Mesendoderm (in vitro differentiated cells): ENCODE data around the gene PKD1L1.
"Not testable (repeated sequence)": the region's sequence is repeated elsewhere in the genome, so short reads cannot be mapped to it uniquely, and the experiment has no call there.

Experiments used
- DNase-seq: peaks from one replicate; pipeline ENCODE4 v3.0.0; 2013
- H2AK5ac ChIP-seq: 2 replicates; pipeline ENCODE4 v1.6.1; 2013; ENCODE audit warnings: low read length, inconsistent platforms
- H2BK120ac ChIP-seq: 2 replicates; pipeline ENCODE4 v1.6.1; 2013; ENCODE audit warnings: low read depth, mild to moderate bottlenecking, low read length, moderate library complexity, mixed read lengths
- H2BK15ac ChIP-seq: replicated peaks from 2 replicates; pipeline ENCODE4 v1.6.1; 2013; ENCODE audit warnings: low read depth, mild to moderate bottlenecking, moderate library complexity
- H2BK5ac ChIP-seq: 2 replicates; pipeline ENCODE4 v1.6.1; 2013; ENCODE audit warnings: low read length, inconsistent platforms
- H3K18ac ChIP-seq: 2 replicates; pipeline ENCODE4 v1.6.1; 2013; ENCODE audit warnings: mild to moderate bottlenecking, low read length, mixed read lengths
- H3K23ac ChIP-seq: one replicate; pipeline ENCODE4 v1.6.1; 2013; ENCODE audit warnings: low read length
- H3K27ac ChIP-seq: 2 replicates; pipeline ENCODE4 v1.5.1; 2013; ENCODE audit warnings: low read depth, mild to moderate bottlenecking, inconsistent platforms, low read length, moderate library complexity
- H3K27me3 ChIP-seq: 2 replicates; pipeline ENCODE4 v1.6.1; 2013; ENCODE audit warnings: low read length, control low read depth, mild to moderate bottlenecking, inconsistent platforms; ENCODE audit not compliant: insufficient read depth, poor library complexity
- H3K36me3 ChIP-seq: 2 replicates; pipeline ENCODE4 v1.6.1; 2013; ENCODE audit warnings: low read length, inconsistent platforms; ENCODE audit not compliant: control insufficient read depth, insufficient read depth
- H3K4ac ChIP-seq: one replicate; pipeline ENCODE4 v1.6.1; 2013; ENCODE audit warnings: low read depth, mild to moderate bottlenecking, low read length, moderate library complexity
- H3K4me1 ChIP-seq: 2 replicates; pipeline ENCODE4 v1.6.1; 2013; ENCODE audit warnings: low read depth, low read length, inconsistent platforms; ENCODE audit not compliant: control insufficient read depth
- H3K4me2 ChIP-seq: 2 replicates; pipeline ENCODE4 v1.6.1; 2013; ENCODE audit warnings: low read length
- H3K4me3 ChIP-seq: 2 replicates; pipeline ENCODE4 v1.5.1; 2013; ENCODE audit warnings: mild to moderate bottlenecking, low read length
- H3K56ac ChIP-seq: one replicate; pipeline ENCODE4 v1.6.1; 2013; ENCODE audit warnings: low read length
- H3K79me1 ChIP-seq: 2 replicates; pipeline ENCODE4 v1.6.1; 2013; ENCODE audit warnings: low read length, inconsistent platforms
- H3K79me2 ChIP-seq: 2 replicates; pipeline ENCODE4 v1.6.1; 2013; ENCODE audit warnings: mild to moderate bottlenecking, low read length; ENCODE audit not compliant: control insufficient read depth, insufficient read depth
- H3K9ac ChIP-seq: 2 replicates; pipeline ENCODE4 v1.6.1; 2013; ENCODE audit warnings: low read length, inconsistent platforms
- H4K5ac ChIP-seq: one replicate; pipeline ENCODE4 v1.6.1; 2013; ENCODE audit warnings: low read length
- H4K8ac ChIP-seq: one replicate; pipeline ENCODE4 v1.6.1; 2013; ENCODE audit warnings: low read depth, mild to moderate bottlenecking, control low read depth, low read length, moderate library complexity
- WGBS: extraction: QIAGEN DNeasy Blood & Tissue Kit; methylation state at CpG from one replicate; pipeline ENCODE4 v1.1.7; 2013; ENCODE audit warnings: low lambda C conversion rate, missing lambda C conversion rate; ENCODE audit not compliant: insufficient coverage; ENCODE audit errors: extremely low coverage; 5-methylcytosine and 5-hydroxymethylcytosine counted together

PKD1L1 gene

DNA sequence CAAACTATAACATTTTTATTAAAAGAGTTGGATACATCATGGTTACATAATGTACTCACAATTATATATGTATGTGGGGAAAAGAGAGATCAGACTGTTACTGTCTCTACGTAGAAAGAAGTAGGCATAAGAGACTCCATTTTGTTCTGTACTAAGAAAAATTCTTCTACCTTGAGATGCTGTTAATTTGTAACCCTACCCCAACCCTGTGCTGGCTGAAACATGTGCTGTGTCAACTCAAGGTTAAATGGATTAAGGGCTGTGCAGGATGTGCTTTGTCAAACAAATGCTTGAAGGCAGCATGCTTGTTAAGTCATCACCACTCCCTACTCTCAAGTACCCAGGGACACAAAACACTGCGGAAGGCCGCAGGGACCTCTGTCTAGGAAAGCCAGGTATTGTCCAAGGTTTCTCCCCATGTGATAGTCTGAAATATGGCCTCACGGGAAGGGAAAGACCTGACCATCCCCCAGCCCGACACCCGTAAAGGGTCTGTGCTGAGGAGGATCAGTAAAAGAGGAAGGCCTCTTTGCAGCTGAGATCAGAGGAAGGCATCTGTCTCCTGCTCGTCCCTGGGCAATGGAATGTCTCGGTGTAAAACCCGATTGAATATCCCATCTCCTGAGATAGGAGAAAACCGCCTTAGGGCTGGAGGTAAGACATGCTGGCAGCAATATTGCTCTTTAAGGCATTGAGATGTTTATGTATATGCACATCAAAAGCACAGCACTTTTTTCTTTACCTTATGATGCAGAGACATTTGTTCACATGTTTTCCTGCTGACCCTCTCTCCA is 41.5 kb upstream of the PKD1L1 start:
- H2AK5ac ChIP-seq, H3K36me3 ChIP-seq, H3K79me2 ChIP-seq, H4K5ac ChIP-seq, H2BK5ac ChIP-seq, H4K8ac ChIP-seq, H3K18ac ChIP-seq, H3K4ac ChIP-seq, H3K27ac ChIP-seq, H3K9ac ChIP-seq, H3K79me1 ChIP-seq, H2BK120ac ChIP-seq, H3K23ac ChIP-seq, H3K56ac ChIP-seq, H3K4me1 ChIP-seq, H2BK15ac ChIP-seq, H3K4me2 ChIP-seq, H3K27me3 ChIP-seq, H3K4me3 ChIP-seq: not testable (repeated sequence)
- DNase-seq = peak; percentile 51
- no CpG with 5 or more reads among the region's 10 CpGs for WGBS

DNA sequence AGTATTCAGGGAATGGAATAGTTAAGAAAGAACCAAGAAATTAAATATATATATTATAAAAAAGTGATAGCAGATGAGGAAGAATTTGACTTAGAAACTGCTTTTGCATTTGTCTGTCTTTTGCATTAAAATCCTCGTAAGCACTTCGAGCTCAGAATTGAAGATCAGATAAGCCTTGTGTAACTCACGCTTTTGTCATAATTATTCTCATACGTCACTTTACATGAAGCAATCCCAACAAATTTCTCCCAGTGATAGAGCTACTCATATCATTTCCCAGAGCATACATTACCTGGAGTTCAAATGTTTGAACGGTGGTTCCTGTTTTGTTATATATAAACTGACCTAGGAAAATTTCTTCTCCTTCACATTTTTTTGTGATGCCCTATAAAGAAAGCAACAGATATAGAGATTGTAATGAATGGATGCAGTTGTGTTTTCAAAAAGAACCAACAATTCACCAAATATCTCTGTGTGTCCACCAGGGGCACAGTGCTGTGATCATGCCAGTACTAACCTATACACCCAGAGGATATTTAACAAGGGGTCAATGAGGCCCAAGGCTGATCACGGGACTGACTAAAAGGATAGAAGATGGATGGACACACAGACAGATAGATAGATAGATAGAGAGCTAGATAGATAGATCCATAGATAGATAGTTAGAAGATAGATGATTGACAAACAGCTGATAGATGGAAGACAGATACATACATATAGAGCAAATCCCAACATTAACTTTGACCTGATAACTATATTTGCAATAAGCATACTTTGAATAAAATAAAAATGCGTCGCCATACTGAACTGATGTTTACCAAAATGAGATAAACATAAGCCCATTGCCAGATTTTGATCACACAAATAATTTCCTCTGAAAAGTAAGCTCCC is 40.5 kb upstream of the PKD1L1 start:
- H3K4me3 ChIP-seq = no peak overlapping the region
- no peak overlapping the region for H4K5ac ChIP-seq
- H3K56ac ChIP-seq = no peak overlapping the region
- no peaks in the 10 kb centered on the region for H3K36me3 ChIP-seq
- no peaks in the 10 kb centered on the region for H3K4me1 ChIP-seq
- no peak overlapping the region for H2AK5ac ChIP-seq
- no peaks in the 10 kb centered on the region for H3K79me1 ChIP-seq
- H4K8ac ChIP-seq = no peak overlapping the region
- no peak overlapping the region for H3K4me2 ChIP-seq
- peak overlapping the region; percentile 74 for H2BK15ac ChIP-seq
- no peak overlapping the region for H3K9ac ChIP-seq
- H3K79me2 ChIP-seq = no peaks in the 10 kb centered on the region
- H3K4ac ChIP-seq = no peak overlapping the region
- H3K18ac ChIP-seq = no peak overlapping the region
- WGBS = no CpG with 5 or more reads among the region's 8 CpGs
- no peak overlapping the region for H3K23ac ChIP-seq
- no peak overlapping the region for H2BK5ac ChIP-seq
- no peak overlapping the region for H3K27ac ChIP-seq
- peak; percentile 51 for DNase-seq
- H3K27me3 ChIP-seq = no peaks in the 10 kb centered on the region
- H2BK120ac ChIP-seq = no peak overlapping the region

DNA sequence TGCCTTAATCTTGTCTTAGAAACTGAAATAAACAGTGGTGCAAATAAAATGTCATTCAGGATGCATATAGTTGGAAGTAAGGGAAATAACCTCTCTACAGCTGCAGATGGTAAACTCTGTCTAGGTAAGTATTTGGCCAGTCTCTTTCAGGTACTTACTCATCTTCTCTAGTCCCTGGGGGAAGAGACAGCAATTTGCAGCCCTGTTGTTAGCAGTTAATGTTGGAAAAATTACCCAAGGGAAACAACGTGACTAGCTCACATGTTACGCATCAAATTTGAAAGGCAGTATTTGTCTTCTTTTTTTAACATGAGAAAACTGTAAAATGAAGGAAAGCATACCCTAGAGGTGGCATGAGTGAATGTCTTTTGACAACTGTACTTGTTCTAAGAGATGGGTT is 34.3 kb upstream of the PKD1L1 start:
- Histone ChIP-seq H3K56ac (no peak overlapping the region), H2BK15ac (no peak overlapping the region), H3K4ac (no peak overlapping the region), H3K27ac (no peak overlapping the region), H3K4me2 (no peak overlapping the region), H3K79me2 (peaks cover 10% of the 10 kb centered on the region), H4K8ac (no peak overlapping the region), H3K36me3 (no peaks in the 10 kb centered on the region), H2AK5ac (no peak overlapping the region), H3K9ac (no peak overlapping the region), H2BK120ac (no peak overlapping the region), H3K4me1 (peaks cover 3% of the 10 kb centered on the region), H3K27me3 (no peaks in the 10 kb centered on the region), H4K5ac (no peak overlapping the region), H3K79me1 (peaks cover 7% of the 10 kb centered on the region), H3K23ac (no peak overlapping the region), H3K18ac (no peak overlapping the region), H3K4me3 (no peak overlapping the region), H2BK5ac (no peak overlapping the region)
- no CpG with 5 or more reads among the region's 2 CpGs for WGBS
- no peak for DNase-seq

DNA sequence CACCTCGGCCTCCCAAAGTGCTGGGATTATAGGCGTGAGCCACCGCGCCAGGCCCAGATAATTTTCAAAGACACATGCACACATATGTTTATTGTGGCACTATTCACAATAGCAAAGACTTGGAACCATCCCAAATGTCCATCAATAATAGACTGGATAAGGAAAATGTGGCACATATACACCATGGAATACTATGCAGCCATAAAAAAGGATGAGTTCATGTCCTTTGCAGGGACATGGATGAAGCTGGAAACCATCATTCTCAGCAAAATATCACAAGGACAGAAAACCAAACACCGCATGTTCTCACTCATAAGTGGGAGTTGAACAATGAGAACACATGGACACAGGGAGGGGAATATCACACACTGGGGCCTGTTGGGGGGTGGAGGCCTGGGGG is 32.4 kb upstream of the PKD1L1 start:
- not testable (repeated sequence) for H2BK15ac ChIP-seq, H3K9ac ChIP-seq, H2BK120ac ChIP-seq, H3K36me3 ChIP-seq, H3K4me3 ChIP-seq, H2AK5ac ChIP-seq, H3K79me2 ChIP-seq, DNase-seq, H4K8ac ChIP-seq, H2BK5ac ChIP-seq, H4K5ac ChIP-seq, H3K79me1 ChIP-seq, H3K27ac ChIP-seq, H3K4me1 ChIP-seq, H3K23ac ChIP-seq, H3K4ac ChIP-seq, H3K27me3 ChIP-seq, H3K4me2 ChIP-seq, H3K18ac ChIP-seq, H3K56ac ChIP-seq
- no CpG with 5 or more reads among the region's 5 CpGs for WGBS

DNA sequence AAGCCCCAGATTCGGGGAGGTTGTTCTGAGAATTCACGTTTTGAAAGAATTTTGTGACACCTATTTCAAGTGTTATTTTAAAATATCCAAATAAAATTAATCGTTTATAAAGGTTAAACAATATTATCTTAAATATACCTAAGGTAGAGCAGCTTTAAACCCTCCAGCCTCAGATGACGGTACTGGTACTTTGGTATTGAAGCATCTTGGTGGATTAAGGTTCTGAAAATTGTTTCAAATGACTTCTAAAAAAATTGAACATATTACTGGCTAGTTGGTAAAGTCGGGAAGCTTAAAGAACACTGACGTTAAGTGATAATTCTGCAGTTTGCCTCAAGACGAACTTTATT is 31.5 kb upstream of the PKD1L1 start:
- Histone ChIP-seq H3K36me3 (peaks cover 6% of the 10 kb centered on the region), H3K27ac (no peak overlapping the region)
- no CpG with 5 or more reads among the region's 7 CpGs for WGBS

More for the DNA sequence above, 31.5 kb upstream of the PKD1L1 start:
- H3K4me2 ChIP-seq = no peak overlapping the region
- H4K5ac ChIP-seq = no peak overlapping the region
- H3K4me3 ChIP-seq = no peak overlapping the region
- no peak overlapping the region for H4K8ac ChIP-seq
- H3K4ac ChIP-seq = no peak overlapping the region
- no peak overlapping the region for H2BK15ac ChIP-seq
- H3K27me3 ChIP-seq = no peaks in the 10 kb centered on the region
- no peak overlapping the region for H3K23ac ChIP-seq
- no peak overlapping the region for H3K18ac ChIP-seq
- peaks cover 9% of the 10 kb centered on the region for H3K79me1 ChIP-seq
- peak overlapping the region; percentile 0 for H3K56ac ChIP-seq
- H2BK5ac ChIP-seq = no peak overlapping the region
- no peak overlapping the region for H2AK5ac ChIP-seq
- peaks cover 3% of the 10 kb centered on the region for H3K4me1 ChIP-seq
- no peak overlapping the region for H2BK120ac ChIP-seq
- no peak for DNase-seq
- H3K79me2 ChIP-seq = peaks cover 10% of the 10 kb centered on the region
- no peak overlapping the region for H3K9ac ChIP-seq
